Ascending aorta (tissue), 2 donors: ENCODE measurements around the gene NUDT7. TPM values are rescaled to one million over a fixed set of nuclear protein-coding genes. Genes with fewer than 3 reads are reported as not detected.

ENCODE experiments used
- DNase-seq, 2 donors: peaks; one replicate each; pipeline ENCODE4 v3.0.0-alpha.2; 2019; ENCODE audit warnings: low spot score in 2 of 2
- H3K27ac ChIP-seq, 2 donors: fragments of 200-600 bp; sonication (generic); one replicate each; pipeline ENCODE4 v1.5.1; 2016 to 2017; ENCODE audit warnings: mild to moderate bottlenecking in 1 of 2
- H3K27me3 ChIP-seq: fragments of 200-600 bp; sonication (generic); one replicate; pipeline ENCODE4 v1.5.1; 2017
- H3K36me3 ChIP-seq, 2 donors: fragments of 200-600 bp; sonication (generic); one replicate each; pipeline ENCODE4 v1.5.1; 2016
- H3K4me1 ChIP-seq, 2 donors: fragments of 200-600 bp; sonication (generic); one replicate each; pipeline ENCODE4 v1.5.1; 2016 to 2017; ENCODE audit warnings: mild to moderate bottlenecking in 1 of 2
- H3K4me3 ChIP-seq, 2 donors: fragments of 200-600 bp; sonication (generic); one replicate each; pipeline ENCODE4 v1.5.1; 2016 to 2017; ENCODE audit warnings: mild to moderate bottlenecking in 1 of 2
- H3K9me3 ChIP-seq, 2 donors: fragments of 200-600 bp; sonication (generic); one replicate each; pipeline ENCODE4 v1.5.1; 2016
- intact Hi-C: fragments of 100-400 bp; cut with DNase I; formaldehyde crosslinking; loops from one replicate; pipeline ENCODE4 v1.15.1; 2023
- total RNA-seq: library from RNA; depleted of rRNA; stranded (reverse); fragments of >200 nt; gene quantifications from one replicate; pipeline ENCODE4 v1.1.0, GENCODE V29; 2016
- TF ChIP-seq, protein P1 (sequence below), 3 experiments: fragments of 200-600 bp in 2 of 3; fragments of 450-650 bp in 1 of 3; sonication (generic) in 2 of 3; IDR thresholded peaks; one replicate each; pipeline ENCODE4 v1.5.1; 2016 to 2019; ENCODE audit warnings: antibody characterized with exemption in 3 of 3, mild to moderate bottlenecking in 1 of 3, moderate library complexity in 1 of 3

NUDT7 gene
- total RNA-seq, 1 donor from 2014 or later = not detected

GRCh38 chr16:77739559-77739892, 17.2 kb downstream of the NUDT7 start:
- Histone ChIP-seq H3K9me3 (no peaks in the 10 kb centered on the region), H3K27me3 (no peaks in the 10 kb centered on the region), H3K27ac (no peak overlapping the region), H3K4me1 (no peaks in the 10 kb centered on the region), H3K36me3 (no peaks in the 10 kb centered on the region), H3K4me3 (no peak overlapping the region)
- intact Hi-C loops = no loop called here
- TF ChIP-seq, protein P1, sequence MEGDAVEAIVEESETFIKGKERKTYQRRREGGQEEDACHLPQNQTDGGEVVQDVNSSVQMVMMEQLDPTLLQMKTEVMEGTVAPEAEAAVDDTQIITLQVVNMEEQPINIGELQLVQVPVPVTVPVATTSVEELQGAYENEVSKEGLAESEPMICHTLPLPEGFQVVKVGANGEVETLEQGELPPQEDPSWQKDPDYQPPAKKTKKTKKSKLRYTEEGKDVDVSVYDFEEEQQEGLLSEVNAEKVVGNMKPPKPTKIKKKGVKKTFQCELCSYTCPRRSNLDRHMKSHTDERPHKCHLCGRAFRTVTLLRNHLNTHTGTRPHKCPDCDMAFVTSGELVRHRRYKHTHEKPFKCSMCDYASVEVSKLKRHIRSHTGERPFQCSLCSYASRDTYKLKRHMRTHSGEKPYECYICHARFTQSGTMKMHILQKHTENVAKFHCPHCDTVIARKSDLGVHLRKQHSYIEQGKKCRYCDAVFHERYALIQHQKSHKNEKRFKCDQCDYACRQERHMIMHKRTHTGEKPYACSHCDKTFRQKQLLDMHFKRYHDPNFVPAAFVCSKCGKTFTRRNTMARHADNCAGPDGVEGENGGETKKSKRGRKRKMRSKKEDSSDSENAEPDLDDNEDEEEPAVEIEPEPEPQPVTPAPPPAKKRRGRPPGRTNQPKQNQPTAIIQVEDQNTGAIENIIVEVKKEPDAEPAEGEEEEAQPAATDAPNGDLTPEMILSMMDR (IDR thresholded peaks at IDR 0.05) = no peak
- DNase-seq = no peak

GRCh38 chr16:77744141-77744540, 21.8 kb downstream of the NUDT7 start:
- H3K27ac ChIP-seq = no peak overlapping the region
- H3K4me3 ChIP-seq = no peak overlapping the region
- no peaks in the 10 kb centered on the region for H3K4me1 ChIP-seq
- H3K36me3 ChIP-seq = no peaks in the 10 kb centered on the region
- intact Hi-C loops = no loop called here
- H3K9me3 ChIP-seq = no peaks in the 10 kb centered on the region
- DNase-seq = no peak
- TF ChIP-seq, protein P1 (IDR thresholded peaks at IDR 0.05) = no peak
- H3K27me3 ChIP-seq = no peaks in the 10 kb centered on the region

DNA sequence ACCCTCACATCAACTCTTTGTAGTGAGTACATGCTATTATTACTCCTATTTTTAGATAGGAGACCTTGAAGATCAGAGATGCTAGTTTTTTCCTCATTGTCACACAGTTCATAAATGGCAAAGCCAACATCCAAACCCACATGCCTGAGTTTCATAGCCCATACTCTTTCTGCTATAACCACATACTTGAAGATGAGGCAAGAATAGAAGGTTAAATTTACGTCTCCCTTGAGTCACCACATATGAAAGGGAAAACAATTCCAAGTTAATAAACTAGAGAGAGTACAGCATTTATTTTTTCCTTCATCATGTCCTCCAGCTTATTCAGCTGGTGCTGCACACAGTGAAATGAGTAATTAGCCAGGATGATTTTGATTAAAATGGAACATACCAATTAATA, 23.7 kb downstream of the NUDT7 start:
- DNase-seq = no peak
- no peak overlapping the region for H3K27ac ChIP-seq
- no peaks in the 10 kb centered on the region for H3K36me3 ChIP-seq
- intact Hi-C loops = no loop called here
- no peaks in the 10 kb centered on the region for H3K4me1 ChIP-seq
- H3K4me3 ChIP-seq = no peak overlapping the region
- no peaks in the 10 kb centered on the region for H3K27me3 ChIP-seq
- TF ChIP-seq, protein P1 (IDR thresholded peaks at IDR 0.05) = no peak
- H3K9me3 ChIP-seq = no peaks in the 10 kb centered on the region

DNA sequence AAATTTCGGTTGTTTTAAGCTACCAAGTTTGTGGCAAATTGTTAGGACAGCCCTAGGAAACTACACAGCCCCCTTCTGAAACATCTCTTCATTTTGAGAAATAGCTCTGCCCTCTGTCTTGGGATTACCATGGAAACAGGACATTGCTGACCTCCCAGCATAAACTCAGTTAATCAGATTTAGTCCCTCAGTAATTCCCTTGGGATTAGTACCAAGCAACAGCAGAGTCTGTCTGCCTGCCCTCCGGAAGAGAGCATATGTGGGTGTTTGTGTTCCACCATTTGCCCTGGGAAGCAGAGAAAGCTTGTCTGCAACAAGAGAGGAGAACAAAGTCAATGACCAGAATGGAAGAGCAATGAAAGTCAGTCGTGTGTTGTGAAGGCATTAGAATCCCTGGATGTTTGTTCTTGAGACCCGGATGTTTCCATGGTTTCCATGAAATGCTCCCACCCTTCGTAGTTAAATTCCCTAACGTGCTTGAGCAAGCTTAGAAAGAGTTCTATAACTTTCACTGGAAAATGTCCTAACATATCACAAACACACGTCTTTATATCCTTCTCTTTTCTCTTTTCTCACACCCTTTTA, 26.2 kb downstream of the NUDT7 start:
- TF ChIP-seq, protein P1 (IDR thresholded peaks at IDR 0.05) = no peak
- intact Hi-C loops = no loop called here
- Histone ChIP-seq H3K27ac (no peak overlapping the region), H3K4me1 (no peaks in the 10 kb centered on the region), H3K27me3 (no peaks in the 10 kb centered on the region), H3K36me3 (no peaks in the 10 kb centered on the region), H3K9me3 (no peaks in the 10 kb centered on the region), H3K4me3 (no peak overlapping the region)
- no peak for DNase-seq

DNA sequence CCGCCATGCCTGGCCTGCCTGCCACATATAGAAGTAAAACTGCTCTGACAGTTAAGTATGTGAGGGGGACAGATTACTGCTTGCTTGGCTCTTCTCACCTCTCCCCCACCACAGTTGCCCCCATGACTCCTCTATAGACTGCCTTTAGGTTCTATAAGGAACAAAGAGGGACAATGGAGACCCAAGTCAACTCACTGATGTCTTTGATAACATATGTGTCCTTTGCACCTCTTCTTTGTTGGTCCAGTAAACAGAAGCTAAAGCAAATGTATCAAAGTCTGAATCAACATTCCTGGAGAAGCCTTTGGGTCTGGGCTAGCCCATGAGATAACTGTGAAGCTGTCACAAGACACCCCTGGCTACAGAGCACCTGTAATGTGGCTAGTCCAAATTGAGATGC, 27.1 kb downstream of the NUDT7 start:
- intact Hi-C loops = no loop called here
- Histone ChIP-seq H3K9me3 (no peaks in the 10 kb centered on the region), H3K27ac (no peak overlapping the region), H3K4me3 (no peak overlapping the region), H3K27me3 (no peaks in the 10 kb centered on the region), H3K36me3 (no peaks in the 10 kb centered on the region), H3K4me1 (no peaks in the 10 kb centered on the region)
- no peak for DNase-seq
- TF ChIP-seq, protein P1 (IDR thresholded peaks at IDR 0.05) = no peak

DNA sequence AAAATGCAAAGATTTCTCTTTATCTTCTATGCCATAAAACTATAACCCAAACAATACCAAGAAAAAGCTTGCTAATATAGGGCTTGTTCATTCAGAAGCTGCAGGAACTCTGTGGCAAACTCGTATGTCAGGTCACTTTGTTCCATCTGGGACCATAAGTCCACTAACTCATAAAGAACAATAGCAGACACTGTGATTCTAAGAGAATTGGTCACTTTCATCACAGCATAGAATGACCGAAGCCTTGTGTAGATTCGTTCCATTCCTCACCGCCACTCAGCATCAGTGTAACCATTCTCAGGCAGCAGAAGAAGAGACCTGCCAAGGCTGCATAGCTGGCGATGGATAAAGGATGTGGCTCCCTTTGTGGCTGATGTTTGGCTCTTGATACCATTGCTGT, 35.7 kb downstream of the NUDT7 start:
- no peak for DNase-seq
- no peaks in the 10 kb centered on the region for H3K27me3 ChIP-seq
- TF ChIP-seq, protein P1 (IDR thresholded peaks at IDR 0.05) = no peak
- H3K36me3 ChIP-seq = no peaks in the 10 kb centered on the region
- intact Hi-C loops = no loop called here
- H3K4me3 ChIP-seq = no peak overlapping the region
- H3K27ac ChIP-seq = no peak overlapping the region
- no peaks in the 10 kb centered on the region for H3K4me1 ChIP-seq
- no peaks in the 10 kb centered on the region for H3K9me3 ChIP-seq
